ENCODE measurements around the gene BMS1.

DNA sequence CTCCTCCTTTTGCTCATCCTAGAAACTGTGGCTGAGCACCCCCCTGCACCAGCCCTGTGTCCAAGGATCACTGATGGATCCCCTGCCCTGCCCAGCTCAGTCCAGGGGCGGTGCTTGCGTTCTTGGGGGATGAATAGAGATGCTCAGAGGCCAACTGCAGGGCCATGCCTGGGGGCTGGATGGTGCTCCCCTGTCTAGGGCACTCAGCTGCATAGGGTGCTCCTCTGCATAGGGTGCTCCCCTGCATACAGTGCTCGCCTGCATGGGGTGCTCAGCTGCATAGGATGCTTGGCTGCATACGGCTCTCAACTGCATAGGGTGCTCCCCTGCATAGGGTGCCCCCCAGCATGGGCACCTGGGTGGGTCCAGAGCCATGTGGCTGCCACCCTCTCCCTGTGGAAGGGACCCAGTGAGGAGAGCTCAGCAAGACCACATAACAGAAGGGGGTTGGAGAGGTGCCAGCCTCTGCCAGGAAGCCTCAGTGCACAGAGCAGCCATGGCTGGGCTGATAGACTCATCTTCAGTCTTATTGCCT lies 95.0 kb downstream of the BMS1 start:
- TF ChIP-seq HDAC2 (IDR thresholded peaks at IDR 0.05; ENCODE audit: borderline replicate concordance in 1 of 2, low read depth in 2 of 2, low read length in 2 of 2) (no peak), CTCF (IDR thresholded peaks at IDR 0.05; ENCODE audit: control extremely low read depth in 1 of 3, insufficient read depth in 1 of 3, low read depth in 1 of 3, low read length in 3 of 3) (no peak), BRCA1 (IDR thresholded peaks at IDR 0.05; ENCODE audit: low read depth, low read length) (no peak), YY1 (IDR thresholded peaks at IDR 0.05; ENCODE audit: low read depth, low read length) (no peak), TAF1 (IDR thresholded peaks at IDR 0.05; ENCODE audit: low read depth, low read length) (no peak)
